Tibial nerve (tissue), 4 donors: ENCODE data around the gene OTUD1. TPM values are rescaled to one million over a fixed set of nuclear protein-coding genes. Genes with fewer than 3 reads are reported as not detected.

ENCODE experiments used
- DNase-seq, 2 donors: peaks; one replicate each; pipeline ENCODE4 v3.0.0-alpha.2; 2019; ENCODE audit warnings: low spot score in 2 of 2
- H3K27ac ChIP-seq, 4 donors: fragments of 200-600 bp; sonication (generic) in 3 of 4; one replicate each; pipeline ENCODE4 v1.5.1; 2017 to 2019; ENCODE audit warnings: mild to moderate bottlenecking in 1 of 4
- H3K27me3 ChIP-seq, 2 donors: fragments of 200-600 bp; sonication (generic) in 1 of 2; one replicate each; pipeline versions ENCODE4 v1.5.1 to v1.6.0; 2017 to 2019
- H3K36me3 ChIP-seq, 3 donors: fragments of 200-600 bp; sonication (generic); one replicate each; pipeline ENCODE4 v1.5.1; 2018 to 2019
- H3K4me1 ChIP-seq, 4 donors: fragments of 200-600 bp; sonication (generic) in 3 of 4; one replicate each; pipeline ENCODE4 v1.5.1; 2017 to 2019
- H3K4me3 ChIP-seq, 4 donors: fragments of 200-600 bp; sonication (generic) in 3 of 4; one replicate each; pipeline ENCODE4 v1.5.1; 2017 to 2019; ENCODE audit warnings: mild to moderate bottlenecking in 1 of 4, moderate library complexity in 1 of 4
- H3K9me3 ChIP-seq, 4 donors: fragments of 200-600 bp; sonication (generic) in 3 of 4; one replicate each; pipeline ENCODE4 v1.5.1; 2017 to 2019
- CTCF ChIP-seq, 5 experiments: fragments of 200-600 bp in 3 of 5; fragments of 450-650 bp in 2 of 5; sonication (generic) in 3 of 5; IDR thresholded peaks; one replicate each; pipeline ENCODE4 v1.5.1; 2016 to 2019; ENCODE audit warnings: antibody characterized with exemption in 5 of 5, mild to moderate bottlenecking in 3 of 5, moderate library complexity in 2 of 5
- EP300 ChIP-seq, 2 donors: sonication (generic); formaldehyde crosslinking; IDR thresholded peaks; one replicate each; pipeline ENCODE4 v1.6.1; 2017; ENCODE audit warnings: antibody characterized with exemption in 2 of 2, mild to moderate bottlenecking in 1 of 2
- POLR2A ChIP-seq, 2 donors: fragments of 450-650 bp; IDR thresholded peaks; one replicate each; pipeline ENCODE4 v1.6.1; 2017; ENCODE audit warnings: antibody characterized with exemption in 2 of 2, mild to moderate bottlenecking in 2 of 2, moderate library complexity in 2 of 2
- WGBS, 2 donors: methylation state at CpG; one replicate each; pipeline ENCODE4 v1.1.5; 2018; 5-methylcytosine and 5-hydroxymethylcytosine counted together
- small RNA-seq: library from RNA; depleted of rRNA; stranded (forward); fragments of <200 nt; gene quantifications from one replicate; pipeline ENCODE3, GENCODE V24; 2016
- total RNA-seq, 4 donors: library from RNA; depleted of rRNA; stranded (reverse); fragments of >200 nt; gene quantifications; one replicate each; pipeline ENCODE4 v1.1.0, GENCODE V29; 2016

OTUD1 gene
- total RNA-seq, 4 donors from 2014 or later = 12.1 to 18.6 (median 15.9) TPM

- 86% methylated on average over 3 of the region's 3 CpGs for WGBS, 2 donors
- TF ChIP-seq CTCF (IDR thresholded peaks at IDR 0.05) (no peak), EP300 (IDR thresholded peaks at IDR 0.05) (no peak), POLR2A (IDR thresholded peaks at IDR 0.05) (no peak)
- Histone ChIP-seq H3K36me3 (no peaks in the 10 kb centered on the region), H3K4me3 (no peak overlapping the region), H3K4me1 (no peaks in the 10 kb centered on the region), H3K27ac (no peak overlapping the region), H3K27me3 (no peaks in the 10 kb centered on the region), H3K9me3 (no peaks in the 10 kb centered on the region)
- DNase-seq = no peak
Observed at GRCh38 chr10:23490115-23490514, 51.2 kb downstream of the OTUD1 start.

Small RNA genes within 50 kb of the gene (small RNA-seq; reads per million reads assigned to genes)
- not detected for gene MIR1254-2

Other genes with a start within 250 kb of the OTUD1 start
- gene PTF1A, start 246.8 kb upstream of the OTUD1 start, total RNA-seq = under 1 TPM in 1 of 4 donors, not detected in 3; 0.90 TPM
- 1 to 10 TPM in 1 of 4 donors, under 1 TPM in 3; 0.30 to 1.6 (median 0.64) TPM for gene C10orf67, start 94.3 kb upstream of the OTUD1 start, total RNA-seq